ENCODE measurements around the gene MCM8. TPM values are rescaled to one million over a fixed set of nuclear protein-coding genes. Genes with fewer than 3 reads are reported as not detected.

Gene MCM8
- 10 to 100 TPM; 19.7 to 27.3 (median 20.1) TPM for total RNA-seq

DNA sequence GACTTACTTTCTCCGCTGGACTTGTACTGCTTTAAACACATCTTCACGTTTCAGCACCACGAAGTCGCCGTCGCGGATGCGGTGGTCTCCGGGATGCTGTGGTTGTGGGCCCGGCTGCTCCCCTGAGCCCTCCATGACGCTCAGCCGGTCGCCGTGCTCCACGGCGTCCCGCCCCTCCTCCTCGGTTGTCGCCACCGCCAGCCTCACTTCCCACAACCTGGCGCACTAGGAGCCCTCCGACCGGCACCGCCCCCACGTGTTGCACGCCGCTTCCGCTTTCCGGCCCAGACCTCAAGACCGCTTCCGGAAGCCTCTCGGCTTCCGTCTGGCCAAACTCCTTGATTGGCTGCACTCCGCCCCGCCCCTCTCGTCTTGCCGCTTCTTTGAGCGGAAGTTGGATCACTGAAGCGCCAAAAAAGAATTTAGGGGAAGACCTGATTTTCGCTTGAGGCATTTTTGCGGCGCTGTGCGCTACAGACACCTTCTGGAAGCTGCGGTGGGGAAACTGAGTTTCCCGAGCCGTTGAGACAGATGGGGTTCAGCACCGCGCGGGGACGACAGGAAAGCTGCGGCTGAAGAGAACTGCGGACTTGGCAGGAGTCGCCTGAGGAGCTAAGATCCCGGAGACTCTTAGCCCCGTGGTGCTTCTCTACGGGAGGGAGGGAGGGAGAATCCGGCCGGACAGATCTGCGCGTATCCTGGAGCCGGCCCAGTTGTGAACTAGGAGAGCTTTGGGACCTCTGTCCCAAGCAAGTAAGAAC, at the start of gene MCM8, which contains the start of gene TRMT6:
Gene MCM8, plus strand, starts transcription at position 382 of the 761 bp plus-strand sequence. CDS start 1,364 bp downstream, outside the sequence.
Gene TRMT6, minus strand, starts transcription at position 263 of the 761 bp plus-strand sequence. Its CDS starts 128 bp downstream, at position 135.
- H3K27me3 Mint-ChIP-seq (ENCODE audit: low read depth): no peaks in the 10 kb centered on the region
- no peaks in the 10 kb centered on the region for H3K9me3 Mint-ChIP-seq
- DNase-seq (peak; percentile 92), ATAC-seq (peak; percentile 96 to 97)
- peaks cover 46% of the 10 kb centered on the region for H3K4me1 Mint-ChIP-seq (ENCODE audit: low read depth)
- H3K36me3 Mint-ChIP-seq (ENCODE audit: insufficient read depth): peaks cover 40% of the 10 kb centered on the region
- peak within 1 kb of the TSS; percentile 99 for H3K4me3 Mint-ChIP-seq

DNA sequence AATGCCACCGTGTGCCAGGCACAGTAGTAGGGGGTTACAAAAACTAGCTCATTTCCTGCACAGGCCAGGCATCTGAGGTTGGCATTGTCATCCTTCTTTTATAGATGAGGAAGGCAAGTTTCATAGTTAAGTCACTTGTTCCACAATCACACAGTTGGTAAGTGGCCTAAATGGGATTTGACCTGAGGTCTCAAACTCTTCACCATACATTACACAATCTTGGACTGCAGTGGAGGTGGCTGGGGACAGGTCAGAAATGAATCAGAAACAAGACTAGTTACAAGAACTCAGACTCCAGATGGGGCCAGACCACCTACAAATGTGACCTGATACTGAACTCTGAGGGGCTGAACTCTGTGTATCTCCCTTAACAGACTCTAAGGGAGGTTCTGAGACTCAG, 49.5 kb upstream of the MCM8 start:
- H3K4me1 Mint-ChIP-seq (ENCODE audit: low read depth): no peaks in the 10 kb centered on the region
- ATAC-seq: no peak
- H3K4me3 Mint-ChIP-seq: no peak overlapping the region
- peaks cover 26% of the 10 kb centered on the region for H3K27me3 Mint-ChIP-seq (ENCODE audit: low read depth)
- DNase-seq: no peak
- peaks cover 3% of the 10 kb centered on the region for H3K9me3 Mint-ChIP-seq
- no peaks in the 10 kb centered on the region for H3K36me3 Mint-ChIP-seq (ENCODE audit: insufficient read depth)

DNA sequence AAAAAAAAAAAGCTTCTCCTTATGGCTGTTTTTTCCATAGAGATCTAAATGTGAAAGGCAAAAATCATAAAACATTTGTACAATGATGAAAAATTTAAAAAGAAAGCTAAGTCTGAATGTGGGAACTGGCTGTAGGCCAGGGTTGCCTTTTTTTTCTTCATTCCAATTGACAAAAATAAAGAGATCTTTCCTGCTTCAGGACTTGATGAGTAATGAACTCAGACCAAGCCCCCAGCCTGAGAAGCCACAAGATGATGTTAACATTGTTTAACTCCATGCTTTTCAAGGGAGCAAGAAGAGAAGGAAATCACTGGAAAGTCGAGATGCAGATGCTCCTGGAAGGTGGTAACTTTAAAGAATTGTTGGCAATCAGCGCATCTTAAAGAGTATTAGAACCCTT, 41.5 kb upstream of the MCM8 start:
- H3K4me3 Mint-ChIP-seq: no peak overlapping the region
- no peak for DNase-seq
- peaks cover 67% of the 10 kb centered on the region for H3K27me3 Mint-ChIP-seq (ENCODE audit: low read depth)
- no peaks in the 10 kb centered on the region for H3K9me3 Mint-ChIP-seq
- ATAC-seq: no peak
- H3K4me1 Mint-ChIP-seq (ENCODE audit: low read depth): peaks cover 11% of the 10 kb centered on the region
- no peaks in the 10 kb centered on the region for H3K36me3 Mint-ChIP-seq (ENCODE audit: insufficient read depth)

DNA sequence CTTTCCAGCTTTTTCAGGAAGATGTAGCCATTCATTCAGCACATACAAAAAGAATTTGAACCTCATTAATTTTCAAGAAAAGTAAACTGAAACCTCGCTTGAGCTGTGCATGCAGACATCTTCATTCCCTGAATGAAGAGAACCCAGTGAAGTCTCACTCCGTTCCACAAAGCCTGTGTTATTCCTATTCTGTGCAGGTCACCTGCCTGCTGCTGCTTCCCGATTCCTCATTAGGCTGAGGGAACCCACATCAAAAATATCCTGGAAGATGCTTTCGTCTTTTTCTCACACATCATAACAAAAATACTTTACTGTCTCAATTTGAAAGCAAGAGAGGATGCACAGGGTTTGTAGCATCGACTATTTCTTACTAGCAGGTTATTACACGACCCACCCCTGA, 40.3 kb upstream of the MCM8 start:
- Mint-ChIP-seq H3K4me3 (no peak overlapping the region), H3K27me3 (ENCODE audit: low read depth) (peaks cover 72% of the 10 kb centered on the region), H3K4me1 (ENCODE audit: low read depth) (peaks cover 11% of the 10 kb centered on the region), H3K9me3 (no peaks in the 10 kb centered on the region), H3K36me3 (ENCODE audit: insufficient read depth) (no peaks in the 10 kb centered on the region)
- ATAC-seq: no peak
- no peak for DNase-seq

DNA sequence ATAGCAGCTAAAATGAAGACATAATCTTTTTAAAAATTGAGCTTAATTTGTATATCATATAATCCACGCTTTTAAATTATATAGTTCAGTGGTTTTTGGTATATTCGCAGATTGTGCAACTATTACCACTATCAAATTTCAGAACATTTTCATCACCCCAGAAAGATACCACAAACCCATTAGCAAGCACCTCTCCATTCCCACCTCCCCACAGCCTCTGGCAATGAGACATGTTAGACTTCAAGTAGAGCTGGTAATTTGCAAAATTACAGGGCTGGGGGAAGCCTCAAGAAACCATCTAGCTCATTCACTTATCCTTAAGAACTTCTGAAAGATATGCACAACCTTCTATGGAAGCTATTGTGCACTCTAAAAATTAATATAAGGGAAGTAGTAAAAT, 37.3 kb upstream of the MCM8 start:
- no peak for ATAC-seq
- Mint-ChIP-seq H3K9me3 (no peaks in the 10 kb centered on the region), H3K36me3 (ENCODE audit: insufficient read depth) (no peaks in the 10 kb centered on the region), H3K27me3 (ENCODE audit: low read depth) (peaks cover 53% of the 10 kb centered on the region), H3K4me3 (no peak overlapping the region), H3K4me1 (ENCODE audit: low read depth) (peaks cover 11% of the 10 kb centered on the region)
- DNase-seq: no peak

DNA sequence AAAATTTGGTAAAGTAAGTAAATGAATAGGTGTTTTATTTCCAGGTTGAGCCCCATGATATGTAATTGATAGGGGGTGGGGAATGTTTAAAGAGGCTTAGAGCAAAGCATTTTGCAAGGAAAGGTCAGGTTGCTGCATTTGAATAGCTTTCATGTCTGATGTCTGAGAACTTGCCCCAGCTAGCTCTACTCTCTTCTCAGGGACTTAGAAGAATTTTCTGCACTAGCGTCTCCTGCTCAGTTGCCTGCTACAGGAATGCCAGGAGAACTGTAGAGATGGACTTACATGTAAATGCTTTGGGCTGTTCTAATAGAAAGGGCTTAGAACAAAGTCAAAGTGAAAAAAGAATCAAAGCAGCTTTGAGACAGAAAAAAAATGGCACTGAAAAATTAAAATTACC, 35.6 kb upstream of the MCM8 start:
- Mint-ChIP-seq H3K4me3 (no peak overlapping the region), H3K27me3 (ENCODE audit: low read depth) (peaks cover 44% of the 10 kb centered on the region), H3K9me3 (no peaks in the 10 kb centered on the region), H3K36me3 (ENCODE audit: insufficient read depth) (no peaks in the 10 kb centered on the region), H3K4me1 (ENCODE audit: low read depth) (peaks cover 23% of the 10 kb centered on the region)
- no peak for DNase-seq
- ATAC-seq: no peak

DNA sequence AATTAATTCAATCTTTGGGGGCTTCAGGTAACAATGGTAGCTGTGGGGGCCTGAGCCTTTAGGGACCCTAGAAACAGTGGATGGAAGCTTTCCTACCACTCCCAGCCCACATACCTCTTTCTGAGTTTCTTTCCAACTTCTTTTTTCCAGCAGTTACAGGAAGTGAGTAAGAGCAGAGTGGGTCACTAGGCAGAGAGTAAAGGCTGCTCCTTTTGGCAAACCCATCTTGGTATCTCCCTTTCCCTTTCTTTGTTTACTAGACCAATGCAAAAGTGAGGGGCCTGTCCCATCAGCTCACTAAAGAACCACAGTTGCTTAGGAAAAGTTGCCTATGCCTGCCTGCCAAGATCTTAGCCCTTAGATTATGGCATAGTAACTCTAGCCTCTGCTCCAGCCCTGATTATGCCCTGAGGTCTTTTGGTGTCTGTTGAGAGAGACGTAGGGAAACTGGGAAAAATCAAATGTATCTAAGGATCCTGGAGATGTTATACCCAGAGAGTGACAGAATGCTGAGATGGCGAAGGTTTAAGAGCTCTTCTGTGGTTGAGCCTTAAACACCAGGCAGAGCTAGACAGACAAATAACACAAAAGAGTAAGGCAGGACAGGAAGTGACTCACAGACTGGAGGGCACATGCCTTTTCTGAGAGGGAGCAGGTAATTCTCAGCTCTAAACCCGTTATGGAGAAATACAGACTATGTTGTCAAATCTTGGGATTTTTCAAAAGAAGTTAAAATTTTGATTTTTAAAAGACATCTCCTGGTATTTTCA, 31.4 kb upstream of the MCM8 start:
- Mint-ChIP-seq H3K9me3 (no peaks in the 10 kb centered on the region), H3K4me3 (no peak overlapping the region), H3K27me3 (ENCODE audit: low read depth) (peaks cover 27% of the 10 kb centered on the region), H3K4me1 (ENCODE audit: low read depth) (peaks cover 16% of the 10 kb centered on the region), H3K36me3 (ENCODE audit: insufficient read depth) (no peaks in the 10 kb centered on the region)
- ATAC-seq (peak; percentile 76 to 78), DNase-seq (no peak)

DNA sequence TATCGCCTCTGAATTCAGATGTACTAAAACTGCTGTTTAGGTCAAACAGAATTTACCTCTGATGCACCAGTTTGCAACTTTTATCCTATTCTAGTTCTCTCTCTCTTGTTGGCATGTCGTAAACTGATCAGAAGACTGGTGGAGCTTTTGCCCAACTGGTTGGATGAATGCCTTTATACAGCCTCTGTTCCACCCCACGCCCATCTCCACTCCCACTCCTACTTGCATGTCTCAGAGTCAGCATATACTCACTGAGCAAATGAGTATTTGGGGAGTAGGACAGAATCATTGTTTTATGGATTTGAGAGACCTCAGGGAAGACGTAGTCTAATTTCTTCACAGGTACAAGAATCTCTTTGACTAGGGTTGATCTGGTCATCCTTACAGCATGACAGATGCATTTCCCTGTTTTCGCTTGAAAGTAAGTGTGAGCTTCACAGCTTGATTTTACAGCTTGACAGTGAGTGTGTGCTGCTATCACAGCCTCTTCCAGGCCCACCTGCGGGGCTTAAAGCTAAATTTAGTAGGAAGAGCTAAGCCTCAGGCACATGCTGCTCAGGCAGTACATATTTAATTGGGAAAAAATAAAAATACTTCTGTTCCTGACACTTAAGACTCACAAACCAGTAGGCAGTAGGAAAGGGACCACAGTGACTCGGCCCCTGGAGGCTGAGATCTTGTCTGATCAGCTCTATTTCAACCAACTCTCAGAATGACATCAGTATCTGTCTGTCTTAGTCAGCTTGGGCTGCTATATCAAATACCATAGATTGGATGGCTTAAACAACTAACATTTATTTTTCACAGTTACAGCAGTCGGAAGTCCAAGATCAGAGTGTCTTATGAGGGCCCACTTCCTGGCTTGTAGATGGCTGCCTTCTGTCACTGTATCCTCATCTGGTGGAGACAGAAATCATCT, 30.6 kb upstream of the MCM8 start:
- Mint-ChIP-seq H3K27me3 (ENCODE audit: low read depth) (peaks cover 23% of the 10 kb centered on the region), H3K36me3 (ENCODE audit: insufficient read depth) (no peaks in the 10 kb centered on the region), H3K4me3 (no peak overlapping the region), H3K9me3 (no peaks in the 10 kb centered on the region), H3K4me1 (ENCODE audit: low read depth) (peaks cover 16% of the 10 kb centered on the region)
- peak; percentile 71 to 83 for ATAC-seq
- DNase-seq: no peak

DNA sequence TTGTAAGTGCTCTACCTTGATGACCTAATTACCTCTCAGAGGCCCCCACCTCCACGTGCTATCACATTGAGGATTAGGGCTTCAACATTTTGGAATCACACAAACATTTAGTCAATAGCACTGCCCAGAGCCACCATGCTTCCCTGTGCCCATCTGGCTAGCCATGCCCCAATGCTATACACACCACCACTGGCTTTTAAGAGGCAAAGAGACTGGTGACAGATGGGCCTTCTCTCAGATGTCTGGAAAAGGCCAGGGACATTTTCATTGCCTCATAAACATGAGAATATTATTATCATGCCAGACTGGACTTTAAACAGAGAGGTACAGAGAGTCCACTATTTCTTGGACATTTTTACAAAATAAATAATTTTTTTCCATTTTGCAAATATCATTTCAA, 29.9 kb upstream of the MCM8 start:
- Mint-ChIP-seq H3K9me3 (no peaks in the 10 kb centered on the region), H3K4me3 (no peak overlapping the region), H3K4me1 (ENCODE audit: low read depth) (peaks cover 16% of the 10 kb centered on the region), H3K27me3 (ENCODE audit: low read depth) (peaks cover 21% of the 10 kb centered on the region), H3K36me3 (ENCODE audit: insufficient read depth) (no peaks in the 10 kb centered on the region)
- no peak for ATAC-seq
- no peak for DNase-seq

DNA sequence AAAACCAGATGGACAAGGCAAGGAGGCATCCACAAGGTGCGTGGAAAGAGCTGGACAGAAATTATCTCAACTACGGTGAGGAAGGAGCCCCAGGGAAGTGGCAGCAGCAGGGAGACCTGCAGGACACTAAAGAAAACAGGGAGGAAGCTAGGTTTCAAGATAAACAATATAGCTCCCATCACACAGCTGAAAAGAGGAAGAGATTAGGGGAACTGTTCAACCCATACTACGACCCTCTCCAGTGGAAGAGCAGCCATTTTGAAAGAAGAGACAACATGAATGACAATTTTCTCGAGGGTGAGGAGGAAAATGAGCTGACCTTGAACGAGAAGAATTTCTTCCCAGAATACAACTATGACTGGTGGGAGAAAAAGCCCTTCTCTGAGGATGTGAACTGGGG, 27.0 kb upstream of the MCM8 start:
- ATAC-seq: no peak
- no peaks in the 10 kb centered on the region for H3K36me3 Mint-ChIP-seq (ENCODE audit: insufficient read depth)
- peaks cover 18% of the 10 kb centered on the region for H3K27me3 Mint-ChIP-seq (ENCODE audit: low read depth)
- DNase-seq: no peak
- H3K4me3 Mint-ChIP-seq: no peak overlapping the region
- H3K9me3 Mint-ChIP-seq: no peaks in the 10 kb centered on the region
- peaks cover 16% of the 10 kb centered on the region for H3K4me1 Mint-ChIP-seq (ENCODE audit: low read depth)

DNA sequence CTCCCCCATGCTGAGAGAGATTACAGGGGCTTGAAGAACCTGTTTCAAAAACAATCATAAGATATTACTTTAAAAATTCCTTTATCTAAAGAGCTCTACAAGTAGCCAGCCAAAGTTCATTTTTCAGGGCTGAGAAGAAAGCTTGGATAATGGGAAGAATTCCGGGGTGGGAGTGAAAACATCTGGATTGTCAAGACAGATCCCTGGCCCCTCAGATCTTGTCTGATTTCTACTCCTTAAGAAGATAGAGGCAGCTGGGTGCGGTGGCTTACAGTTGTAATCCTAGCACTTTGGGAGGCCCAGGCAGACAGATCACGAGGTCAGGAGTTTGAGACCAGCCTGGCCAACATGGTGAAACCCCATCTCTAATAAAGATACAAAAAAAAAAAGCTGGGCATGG, 24.9 kb upstream of the MCM8 start:
- ATAC-seq (no peak), DNase-seq (no peak)
- Mint-ChIP-seq H3K4me1 (ENCODE audit: low read depth) (no peaks in the 10 kb centered on the region), H3K27me3 (ENCODE audit: low read depth) (peaks cover 22% of the 10 kb centered on the region), H3K36me3 (ENCODE audit: insufficient read depth) (no peaks in the 10 kb centered on the region), H3K9me3 (no peaks in the 10 kb centered on the region), H3K4me3 (no peak overlapping the region)

DNA sequence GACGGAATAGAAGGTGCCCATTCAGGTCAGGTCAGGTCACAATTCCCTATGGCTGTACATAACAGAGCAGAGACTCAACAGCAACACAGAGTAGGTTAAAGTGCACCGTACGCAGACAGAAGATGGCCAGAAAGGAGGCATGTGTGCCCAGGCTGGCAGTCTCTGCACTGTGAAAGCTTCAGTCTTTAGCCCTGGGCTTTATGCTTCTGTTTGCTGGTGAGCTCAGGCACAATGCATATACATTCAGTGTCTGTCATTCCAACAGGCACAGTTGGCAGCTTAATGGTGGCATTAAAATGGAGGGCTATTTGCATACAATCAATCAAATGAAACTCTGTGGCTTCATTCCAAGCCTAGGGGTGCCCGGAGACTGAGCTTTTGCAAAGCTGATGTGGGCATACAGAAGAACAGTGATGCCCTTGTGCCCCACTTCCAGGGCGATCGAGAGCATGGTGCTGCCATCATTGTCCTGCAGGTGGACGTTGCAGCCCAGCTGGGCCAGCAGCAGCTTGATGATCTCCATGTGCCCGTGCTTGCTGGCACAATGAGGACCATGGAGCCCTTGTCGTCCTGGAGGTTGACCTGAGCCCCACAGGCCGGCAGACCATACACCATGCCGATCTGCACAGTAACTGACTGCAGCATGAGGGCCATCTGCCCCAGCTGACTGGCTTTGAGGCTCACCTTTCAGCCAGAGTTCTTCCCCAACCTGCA, 22.5 kb upstream of the MCM8 start:
- DNase-seq (no peak), ATAC-seq (no peak)
- Mint-ChIP-seq H3K9me3 (no peaks in the 10 kb centered on the region), H3K36me3 (ENCODE audit: insufficient read depth) (no peaks in the 10 kb centered on the region), H3K4me1 (ENCODE audit: low read depth) (no peaks in the 10 kb centered on the region), H3K4me3 (no peak overlapping the region), H3K27me3 (ENCODE audit: low read depth) (peaks cover 18% of the 10 kb centered on the region)

DNA sequence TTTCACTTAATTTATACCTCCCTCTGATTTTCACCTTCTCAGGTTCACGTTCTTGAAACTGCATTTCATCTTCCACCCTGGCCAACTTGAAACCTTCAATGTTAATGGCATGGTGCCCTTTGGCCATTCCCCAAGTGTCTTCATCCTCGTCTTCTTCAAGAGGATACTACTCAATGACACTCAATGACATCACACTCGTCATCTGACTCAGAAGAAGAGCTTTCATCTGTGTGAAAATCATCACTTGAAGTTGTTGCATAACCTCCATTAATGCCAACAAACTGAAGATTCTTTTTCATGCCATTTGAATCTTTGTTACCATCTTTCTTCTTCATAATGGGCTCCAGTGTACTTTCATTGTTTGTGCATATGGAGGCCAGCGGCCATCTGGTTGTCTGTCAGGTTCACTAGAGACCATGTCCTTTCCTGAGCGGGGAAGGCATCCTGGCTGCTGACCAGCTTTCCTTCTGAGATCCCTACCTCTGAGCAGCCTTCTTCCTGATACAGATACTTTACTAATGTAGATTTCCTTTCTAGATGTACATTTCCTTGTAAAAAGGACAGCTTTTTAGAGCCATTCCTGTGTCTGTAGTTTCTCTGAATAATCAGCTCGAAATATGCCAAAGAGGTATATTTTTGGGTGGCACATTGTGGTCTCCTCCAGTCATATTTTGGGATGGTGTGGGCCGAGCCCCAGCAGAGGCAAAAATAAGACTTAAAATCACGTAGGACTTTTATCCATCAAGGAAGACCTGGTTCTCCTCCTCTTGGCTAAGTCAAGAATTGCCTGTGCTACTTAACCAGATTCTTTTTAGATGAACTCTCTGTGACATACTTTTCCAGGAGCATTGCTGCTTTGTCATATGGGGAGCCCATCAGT, 21.4 kb upstream of the MCM8 start:
- Mint-ChIP-seq H3K9me3 (no peaks in the 10 kb centered on the region), H3K36me3 (ENCODE audit: insufficient read depth) (no peaks in the 10 kb centered on the region), H3K4me1 (ENCODE audit: low read depth) (no peaks in the 10 kb centered on the region), H3K4me3 (no peak overlapping the region), H3K27me3 (ENCODE audit: low read depth) (peaks cover 6% of the 10 kb centered on the region)
- ATAC-seq (no peak), DNase-seq (no peak)
